Endothelial cell (in vitro differentiated cells): ENCODE measurements around the gene ANK2. TPM values are rescaled to one million over a fixed set of nuclear protein-coding genes. Genes with fewer than 3 reads are reported as not detected.

ENCODE experiments used
- DNase-seq: peaks from one replicate; pipeline ENCODE4 v3.0.0; 2021; ENCODE audit warnings: low spot score
- H3K27ac Mint-ChIP-seq: one replicate; pipeline ENCODE4 v1.8.0; 2021; ENCODE audit warnings: mixed read lengths, inconsistent platforms; ENCODE audit not compliant: unreplicated experiment
- H3K27me3 Mint-ChIP-seq: one replicate; pipeline ENCODE4 v1.8.0; 2021; ENCODE audit warnings: mild to moderate bottlenecking, moderate library complexity, mixed read lengths, inconsistent platforms; ENCODE audit not compliant: unreplicated experiment
- H3K36me3 Mint-ChIP-seq: one replicate; pipeline ENCODE4 v1.8.0; 2021; ENCODE audit warnings: mild to moderate bottlenecking, low read depth, mixed read lengths, inconsistent platforms; ENCODE audit not compliant: unreplicated experiment
- H3K4me1 Mint-ChIP-seq: one replicate; pipeline ENCODE4 v1.8.0; 2021; ENCODE audit warnings: mild to moderate bottlenecking, mixed read lengths, inconsistent platforms; ENCODE audit not compliant: unreplicated experiment
- H3K4me3 Mint-ChIP-seq: one replicate; pipeline ENCODE4 v1.8.0; 2021; ENCODE audit warnings: mild to moderate bottlenecking, mixed read lengths, inconsistent platforms; ENCODE audit not compliant: unreplicated experiment
- H3K9me3 Mint-ChIP-seq: one replicate; pipeline ENCODE4 v1.8.0; 2021; ENCODE audit warnings: mixed read lengths, inconsistent platforms; ENCODE audit not compliant: unreplicated experiment
- CTCF ChIP-seq: fragments of 200-600 bp; sonication (generic); IDR thresholded peaks from one replicate; pipeline ENCODE4 v1.5.0; 2021; ENCODE audit warnings: antibody characterized with exemption; ENCODE audit not compliant: unreplicated experiment
- total RNA-seq: library from RNA; stranded (reverse); fragmentation: NEBNext Ultra II Directional; extraction: Animal tissue kit (Norgen Biotek cat#: 25700); gene quantifications from one replicate; pipeline ENCODE4 v1.2.1, GENCODE V29; 2021; ENCODE audit not compliant: unreplicated experiment

Gene ANK2
- total RNA-seq, 1 donor from 2014 or later, result 47.2 TPM

GRCh38 chr4:113071274-113071673 is 21.8 kb downstream of the ANK2 start:
- H3K27ac Mint-ChIP-seq, result no peak overlapping the region
- H3K27me3 Mint-ChIP-seq, result no peaks in the 10 kb centered on the region
- peaks cover 9% of the 10 kb centered on the region for H3K4me1 Mint-ChIP-seq
- TF ChIP-seq CTCF, result no peak
- H3K4me3 Mint-ChIP-seq, result no peak overlapping the region
- H3K9me3 Mint-ChIP-seq, result no peaks in the 10 kb centered on the region
- no peak for DNase-seq
- H3K36me3 Mint-ChIP-seq, result peaks cover 3% of the 10 kb centered on the region

DNA sequence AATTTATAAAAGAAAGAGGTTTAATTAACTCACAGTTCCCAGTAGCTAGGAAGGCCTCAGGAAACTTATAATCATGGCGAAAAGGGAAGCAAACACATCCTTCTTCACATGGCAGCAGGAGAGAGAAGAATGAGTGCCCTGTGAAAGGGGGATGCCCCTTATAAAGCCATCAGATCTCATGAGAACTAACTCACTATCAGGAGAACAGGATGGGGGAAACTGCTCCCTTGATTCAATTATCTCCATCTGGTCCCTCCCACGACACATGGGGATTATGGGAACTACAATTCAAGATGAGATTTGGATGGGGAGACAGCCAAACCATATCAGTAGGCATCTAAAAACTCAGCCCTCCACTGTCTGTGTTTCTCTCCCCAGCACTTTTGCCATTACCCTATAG is 22.4 kb downstream of the ANK2 start:
- TF ChIP-seq CTCF, result no peak
- H3K9me3 Mint-ChIP-seq, result no peaks in the 10 kb centered on the region
- H3K4me1 Mint-ChIP-seq, result peaks cover 10% of the 10 kb centered on the region
- no peaks in the 10 kb centered on the region for H3K27me3 Mint-ChIP-seq
- no peak for DNase-seq
- no peaks in the 10 kb centered on the region for H3K36me3 Mint-ChIP-seq
- H3K4me3 Mint-ChIP-seq, result no peak overlapping the region
- no peak overlapping the region for H3K27ac Mint-ChIP-seq

DNA sequence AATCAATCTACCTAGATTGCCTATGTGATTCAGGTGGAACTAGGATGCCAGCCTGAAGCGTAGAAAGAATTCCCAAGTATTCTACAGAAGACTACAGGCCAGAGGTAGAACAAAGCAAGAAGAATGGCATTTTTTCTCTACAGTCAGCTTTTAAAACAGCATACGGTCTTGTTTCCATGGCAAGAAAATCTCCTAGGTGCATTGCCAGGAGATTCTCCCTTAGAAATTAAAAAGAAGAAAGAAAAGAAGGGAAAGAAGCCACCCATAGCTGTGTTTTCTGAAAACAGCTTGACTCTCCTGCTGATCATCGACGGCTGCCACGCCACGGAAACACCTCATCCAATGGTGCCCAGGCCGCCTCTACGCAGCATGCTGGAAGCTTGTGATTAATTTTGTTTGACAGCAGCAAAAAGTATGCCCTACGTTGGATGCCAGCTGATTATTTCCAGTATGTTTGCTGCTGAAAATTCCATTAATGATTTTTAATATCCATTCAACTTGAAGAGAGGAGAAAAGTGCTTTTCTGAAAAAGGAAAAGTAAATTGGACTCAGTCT is 24.1 kb downstream of the ANK2 start:
- Mint-ChIP-seq H3K4me3 (no peak overlapping the region), H3K27ac (no peak overlapping the region), H3K4me1 (peaks cover 11% of the 10 kb centered on the region), H3K9me3 (no peaks in the 10 kb centered on the region), H3K36me3 (no peaks in the 10 kb centered on the region), H3K27me3 (no peaks in the 10 kb centered on the region)
- no peak for TF ChIP-seq CTCF
- DNase-seq, result no peak

DNA sequence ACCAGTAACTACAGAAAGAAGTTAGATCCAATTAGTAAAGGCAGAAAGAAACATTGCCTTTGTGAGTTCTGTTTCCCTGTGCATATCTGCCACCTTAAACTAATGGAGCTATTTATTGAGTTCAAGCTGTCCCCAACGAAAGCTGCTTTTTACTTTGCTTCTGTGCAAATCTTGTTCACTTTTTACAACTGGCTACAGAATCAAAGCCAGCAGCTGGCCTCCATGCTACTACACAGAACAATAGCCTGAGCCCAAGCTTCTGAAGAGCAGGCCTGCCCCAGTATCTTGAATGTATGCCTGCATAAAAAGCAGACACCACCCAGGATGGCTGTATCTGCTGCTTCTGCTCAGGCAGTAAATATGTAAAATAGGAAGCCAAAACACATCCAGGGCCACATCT is 28.1 kb downstream of the ANK2 start:
- Mint-ChIP-seq H3K36me3 (no peaks in the 10 kb centered on the region), H3K4me3 (no peak overlapping the region), H3K27ac (no peak overlapping the region), H3K4me1 (peaks cover 16% of the 10 kb centered on the region), H3K9me3 (no peaks in the 10 kb centered on the region), H3K27me3 (no peaks in the 10 kb centered on the region)
- TF ChIP-seq CTCF, result no peak
- no peak for DNase-seq

GRCh38 chr4:113078066-113078465 is 28.6 kb downstream of the ANK2 start:
- H3K9me3 Mint-ChIP-seq, result no peaks in the 10 kb centered on the region
- no peak overlapping the region for H3K27ac Mint-ChIP-seq
- no peak for TF ChIP-seq CTCF
- no peak overlapping the region for H3K4me3 Mint-ChIP-seq
- H3K4me1 Mint-ChIP-seq, result peaks cover 16% of the 10 kb centered on the region
- H3K36me3 Mint-ChIP-seq, result no peaks in the 10 kb centered on the region
- H3K27me3 Mint-ChIP-seq, result no peaks in the 10 kb centered on the region
- no peak for DNase-seq
